Measurements from ENCODE around the gene GJB3.
"Not testable (repeated sequence)": the region's sequence is repeated elsewhere in the genome, so short reads cannot be mapped to it uniquely, and the experiment has no call there.

GJB3 gene

GRCh38 chr1:34781071-34781843 lies at the start of gene GJB3:
Gene GJB3, plus strand, starts transcription at chr1:34781214. Its CDS starts 3,549 bp downstream, at chr1:34784763.
- peak; percentile 66 for DNase-seq (ENCODE audit: low spot score)

GRCh38 chr1:34732831-34733230 lies 48.2 kb upstream of the GJB3 start:
- H3K27ac ChIP-seq; H3K4me3 ChIP-seq; DNase-seq (ENCODE audit: low spot score): not testable (repeated sequence)

More at GRCh38 chr1:34781071-34781843, at the start of gene GJB3:
- Histone ChIP-seq H3K4me3 (peak within 1 kb of the TSS; percentile 58), H3K27ac (no peak within 1 kb of the TSS)
- no peak for TF ChIP-seq CTCF (IDR thresholded peaks at IDR 0.05)

GRCh38 chr1:34736692-34737091 lies 44.3 kb upstream of the GJB3 start:
- Histone ChIP-seq H3K4me3 (no peak overlapping the region), H3K27ac (no peak overlapping the region)
- TF ChIP-seq CTCF (IDR thresholded peaks at IDR 0.05), result no peak
- DNase-seq (ENCODE audit: low spot score), result no peak

- H3K27ac ChIP-seq; H3K4me3 ChIP-seq; DNase-seq (ENCODE audit: low spot score): not testable (repeated sequence)
Measured at GRCh38 chr1:34737236-34737635, 43.8 kb upstream of the GJB3 start.

GRCh38 chr1:34739613-34740012 lies 41.4 kb upstream of the GJB3 start:
- DNase-seq (ENCODE audit: low spot score), result no peak
- H3K27ac ChIP-seq, result no peak overlapping the region
- TF ChIP-seq CTCF (IDR thresholded peaks at IDR 0.05), result no peak
- H3K4me3 ChIP-seq, result no peak overlapping the region

- H3K4me3 ChIP-seq, result no peak overlapping the region
- TF ChIP-seq CTCF (IDR thresholded peaks at IDR 0.05), result no peak
- no peak overlapping the region for H3K27ac ChIP-seq
- DNase-seq (ENCODE audit: low spot score), result no peak
Measured at GRCh38 chr1:34740161-34740868, 40.7 kb upstream of the GJB3 start.

- TF ChIP-seq CTCF (IDR thresholded peaks at IDR 0.05), result peak; percentile 97
- no peak overlapping the region for H3K27ac ChIP-seq
- no peak overlapping the region for H3K4me3 ChIP-seq
- no peak for DNase-seq (ENCODE audit: low spot score)
Measured at GRCh38 chr1:34742667-34743270, 38.2 kb upstream of the GJB3 start.

GRCh38 chr1:34743775-34744174 lies 37.2 kb upstream of the GJB3 start:
- Histone ChIP-seq H3K27ac (no peak overlapping the region), H3K4me3 (no peak overlapping the region)
- no peak for DNase-seq (ENCODE audit: low spot score)
- TF ChIP-seq CTCF (IDR thresholded peaks at IDR 0.05), result no peak

All from coronary artery (tissue), 2 donors.